Caco-2 (cell line): ENCODE measurements around the gene CPE. TPM values are rescaled to one million over a fixed set of nuclear protein-coding genes. Genes with fewer than 3 reads are reported as not detected.
A peak's percentile ranks its signal among the peaks of the same experiment; 100 is the strongest.
"Not testable (repeated sequence)": the region's sequence is repeated elsewhere in the genome, so short reads cannot be mapped to it uniquely, and the experiment has no call there.

ENCODE experiments used
- BruUV-seq: library from RNA; stranded (reverse); fragments of 400-500 nt; replicated peaks from 2 replicates; lab custom pipeline; 2021; lab: Mats Ljungman, UMichigan
- CTCF ChIA-PET: fragments of 300-600 bp; sonication (Branson Sonifier 250); formaldehyde crosslinking; loops from one replicate; lab custom pipeline; 2022; ENCODE audit warnings: antibody characterized with exemption; lab: Charles Lee
- POLR2A ChIA-PET: fragments of 300-600 bp; sonication (Branson Sonifier 250); formaldehyde crosslinking; loops from one replicate; lab custom pipeline; 2022; ENCODE audit warnings: antibody characterized with exemption; lab: Charles Lee
- DNase-seq, 2 experiments: peaks; one replicate each; pipeline versions ENCODE4 v3.0.0 to v3.0.0-alpha.2; 2020 to 2022
- H3K27me3 ChIP-seq: replicated peaks from 2 replicates; pipeline ENCODE4 v1.6.0; 2011; ENCODE audit warnings: low read length; ENCODE audit not compliant: control insufficient read depth, insufficient read depth
- H3K36me3 ChIP-seq: 2 replicates; pipeline ENCODE4 v1.5.1; 2011; ENCODE audit warnings: low read length; ENCODE audit not compliant: control insufficient read depth, insufficient read depth
- H3K4me1 ChIP-seq: fragments of 250-450 bp; sonication (Bioruptor Pico); 2 replicates; pipeline ENCODE4 v1.5.1; 2020; ENCODE audit warnings: mild to moderate bottlenecking
- H3K4me3 ChIP-seq: 2 replicates; pipeline ENCODE4 v1.5.1; 2011; ENCODE audit warnings: low read depth, mild to moderate bottlenecking, control low read depth, low read length
- H3K9me3 ChIP-seq: fragments of 250-450 bp; sonication (Bioruptor Pico); 2 replicates; pipeline ENCODE4 v1.5.1; 2020; ENCODE audit warnings: mild to moderate bottlenecking, moderate library complexity
- H3K27ac Mint-ChIP-seq: one replicate; pipeline ENCODE4 v1.8.0; 2022; ENCODE audit warnings: mixed read lengths; ENCODE audit not compliant: unreplicated experiment
- H3K27me3 Mint-ChIP-seq: one replicate; pipeline ENCODE4 v1.8.0; 2022; ENCODE audit warnings: mixed read lengths; ENCODE audit not compliant: insufficient read depth, unreplicated experiment
- H3K36me3 Mint-ChIP-seq: one replicate; pipeline ENCODE4 v1.8.0; 2022; ENCODE audit warnings: mild to moderate bottlenecking, mixed read lengths; ENCODE audit not compliant: insufficient read depth, unreplicated experiment
- H3K4me1 Mint-ChIP-seq: one replicate; pipeline ENCODE4 v1.8.0; 2022; ENCODE audit warnings: low read depth, mixed read lengths; ENCODE audit not compliant: unreplicated experiment
- H3K4me3 Mint-ChIP-seq: one replicate; pipeline ENCODE4 v1.8.0; 2022; ENCODE audit warnings: mild to moderate bottlenecking, moderate library complexity, mixed read lengths; ENCODE audit not compliant: unreplicated experiment
- H3K9me3 Mint-ChIP-seq: one replicate; pipeline ENCODE4 v1.8.0; 2022; ENCODE audit warnings: mixed read lengths; ENCODE audit not compliant: unreplicated experiment
- intact Hi-C: fragments of 100-400 bp; cut with micrococcal nuclease; formaldehyde crosslinking; loops from one replicate; pipeline ENCODE4 v1.10.0; 2022; ENCODE audit not compliant: unreplicated experiment
- total RNA-seq: library from RNA; stranded (reverse); gene quantifications from 2 replicates; pipeline ENCODE4 v1.2.3, GENCODE V29; 2022
- TF ChIP-seq, protein P1 (sequence below), 2 experiments: fragments of 200-600 bp in 1 of 2; IDR thresholded peaks; 1 replicate in 1 of 2; 2 replicates in 1 of 2; pipeline versions ENCODE4 v1.5.1 to v1.8.0; 2011 to 2022; ENCODE audit warnings: antibody characterized with exemption in 1 of 2, control low read depth in 1 of 2, inconsistent platforms in 1 of 2, low read depth in 1 of 2, low read length in 1 of 2, mild to moderate bottlenecking in 1 of 2, moderate library complexity in 1 of 2; ENCODE audit not compliant: insufficient read depth in 1 of 2, severe bottlenecking in 1 of 2, unreplicated experiment in 1 of 2

Gene CPE
- total RNA-seq, 1 experiment from 2014 or later: 5.9 TPM

- H3K4me1 Mint-ChIP-seq: no peaks in the 10 kb centered on the region
- no peak overlapping the region for H3K27ac Mint-ChIP-seq
- peaks cover under 1% of the 10 kb centered on the region for H3K9me3 Mint-ChIP-seq
- intact Hi-C loops: no loop called here
- no peak overlapping the region for H3K4me3 ChIP-seq
- H3K4me3 Mint-ChIP-seq: no peak overlapping the region
- TF ChIP-seq, protein P1, sequence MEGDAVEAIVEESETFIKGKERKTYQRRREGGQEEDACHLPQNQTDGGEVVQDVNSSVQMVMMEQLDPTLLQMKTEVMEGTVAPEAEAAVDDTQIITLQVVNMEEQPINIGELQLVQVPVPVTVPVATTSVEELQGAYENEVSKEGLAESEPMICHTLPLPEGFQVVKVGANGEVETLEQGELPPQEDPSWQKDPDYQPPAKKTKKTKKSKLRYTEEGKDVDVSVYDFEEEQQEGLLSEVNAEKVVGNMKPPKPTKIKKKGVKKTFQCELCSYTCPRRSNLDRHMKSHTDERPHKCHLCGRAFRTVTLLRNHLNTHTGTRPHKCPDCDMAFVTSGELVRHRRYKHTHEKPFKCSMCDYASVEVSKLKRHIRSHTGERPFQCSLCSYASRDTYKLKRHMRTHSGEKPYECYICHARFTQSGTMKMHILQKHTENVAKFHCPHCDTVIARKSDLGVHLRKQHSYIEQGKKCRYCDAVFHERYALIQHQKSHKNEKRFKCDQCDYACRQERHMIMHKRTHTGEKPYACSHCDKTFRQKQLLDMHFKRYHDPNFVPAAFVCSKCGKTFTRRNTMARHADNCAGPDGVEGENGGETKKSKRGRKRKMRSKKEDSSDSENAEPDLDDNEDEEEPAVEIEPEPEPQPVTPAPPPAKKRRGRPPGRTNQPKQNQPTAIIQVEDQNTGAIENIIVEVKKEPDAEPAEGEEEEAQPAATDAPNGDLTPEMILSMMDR (IDR thresholded peaks at IDR 0.05; ENCODE audit: insufficient read depth in 1 of 2, low read depth in 1 of 2, low read length in 1 of 2, severe bottlenecking in 1 of 2, unreplicated experiment in 1 of 2): no peak
- no peaks in the 10 kb centered on the region for H3K36me3 Mint-ChIP-seq
- H3K27me3 Mint-ChIP-seq: no peaks in the 10 kb centered on the region
- H3K9me3 ChIP-seq: no peaks in the 10 kb centered on the region
- BruUV-seq: no TSS peak
- ChIA-PET POLR2A (no interaction called here), CTCF (no interaction called here)
- DNase-seq: no peak
- H3K27me3 ChIP-seq: no peaks in the 10 kb centered on the region
- no peaks in the 10 kb centered on the region for H3K4me1 ChIP-seq
- H3K36me3 ChIP-seq: no peaks in the 10 kb centered on the region
Observed at GRCh38 chr4:165481053-165481835, 102.4 kb downstream of the CPE start.

DNA sequence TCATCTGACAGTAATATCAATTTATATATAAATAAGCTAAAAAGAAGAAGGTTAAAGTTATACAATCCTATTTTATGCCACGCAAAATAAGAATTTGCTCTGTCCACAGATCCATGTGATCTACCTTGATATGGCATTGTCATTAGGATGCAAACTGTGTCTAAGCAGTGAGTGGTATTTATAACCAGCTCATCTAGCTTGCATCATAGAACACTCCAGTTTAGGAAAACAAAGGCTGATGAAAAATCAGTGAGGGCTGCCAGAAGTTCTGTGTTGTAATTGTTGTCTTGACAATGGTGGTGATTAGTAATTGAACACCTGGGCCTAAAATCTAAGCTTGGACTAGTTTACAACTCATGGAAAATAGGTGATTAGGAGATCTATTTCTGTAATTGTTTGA is 111.0 kb downstream of the CPE start:
- no peaks in the 10 kb centered on the region for H3K9me3 Mint-ChIP-seq
- H3K27me3 ChIP-seq: no peaks in the 10 kb centered on the region
- POLR2A ChIA-PET: interaction anchor here (0.7 kb wide), 1 partner anchor 125 kb away, joined by 4 read pairs; no protein-coding TSS in a partner anchor

DNA sequence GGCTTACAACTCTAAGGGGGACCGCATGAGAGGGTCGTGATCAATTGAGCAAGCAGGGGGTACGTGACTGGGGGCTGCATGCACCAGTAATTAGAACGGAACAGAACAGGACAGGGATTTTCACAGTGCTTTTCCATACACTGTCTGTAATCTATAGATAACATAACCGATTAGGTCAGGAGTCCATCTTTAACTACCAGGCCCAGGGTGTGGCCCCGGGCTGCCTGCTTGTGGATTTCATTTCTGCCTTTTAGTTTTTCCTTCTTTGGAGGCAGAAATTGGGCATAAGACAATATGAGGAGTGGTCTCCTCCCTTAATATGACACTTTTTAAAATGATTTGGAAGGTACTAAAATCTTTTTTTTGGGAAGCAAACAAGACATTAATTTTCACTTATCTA is 113.8 kb downstream of the CPE start:
- intact Hi-C loops: loop anchor here (2.0 kb wide), 2 partner anchors 288 to 760 kb away; no protein-coding TSS in a partner anchor
- H3K9me3 Mint-ChIP-seq, H3K27ac Mint-ChIP-seq, H3K9me3 ChIP-seq, BruUV-seq, DNase-seq, H3K4me1 Mint-ChIP-seq, H3K27me3 ChIP-seq, H3K4me3 ChIP-seq, H3K36me3 ChIP-seq, POLR2A ChIA-PET, H3K36me3 Mint-ChIP-seq, H3K27me3 Mint-ChIP-seq, H3K4me1 ChIP-seq: not testable (repeated sequence)
- H3K4me3 Mint-ChIP-seq: peak overlapping the region; percentile 19
- CTCF ChIA-PET: interaction anchor here (1.1 to 1.6 kb wide), 7 partner anchors 10 to 599 kb away, joined by 4 to 13 read pairs (median 8); no protein-coding TSS in a partner anchor

More for the DNA sequence above, 111.0 kb downstream of the CPE start:
- TF ChIP-seq, protein P1 (IDR thresholded peaks at IDR 0.05; ENCODE audit: insufficient read depth in 1 of 2, low read depth in 1 of 2, low read length in 1 of 2, severe bottlenecking in 1 of 2, unreplicated experiment in 1 of 2): no peak
- Mint-ChIP-seq H3K27ac (no peak overlapping the region), H3K27me3 (no peaks in the 10 kb centered on the region), H3K4me1 (peaks cover 7% of the 10 kb centered on the region), H3K36me3 (no peaks in the 10 kb centered on the region), H3K4me3 (no peak overlapping the region)
- CTCF ChIA-PET: no interaction called here
- H3K4me1 ChIP-seq: no peaks in the 10 kb centered on the region
- no TSS peak for BruUV-seq
- no peaks in the 10 kb centered on the region for H3K36me3 ChIP-seq
- intact Hi-C loops: no loop called here
- no peak overlapping the region for H3K4me3 ChIP-seq
- DNase-seq: no peak
- no peaks in the 10 kb centered on the region for H3K9me3 ChIP-seq
